Karpas-422 (cell line): ENCODE measurements around the gene CKAP2. TPM values are rescaled to one million over a fixed set of nuclear protein-coding genes. Genes with fewer than 3 reads are reported as not detected.

Source experiments
- DNase-seq: peaks from one replicate; pipeline ENCODE4 v3.0.0-alpha.2; 2015
- H2AFZ ChIP-seq: fragments of 200-600 bp; sonication (generic); 2 replicates; pipeline ENCODE4 v1.6.1; 2014; ENCODE audit warnings: antibody characterized with exemption, low read length, mixed read lengths
- H3K27ac ChIP-seq: fragments of 200-600 bp; sonication (generic); 2 replicates; pipeline ENCODE4 v1.5.1; 2014; ENCODE audit warnings: mild to moderate bottlenecking, low read length, moderate library complexity
- H3K27me3 ChIP-seq: fragments of 200-600 bp; sonication (generic); 2 replicates; pipeline ENCODE4 v1.6.1; 2014; ENCODE audit warnings: low read length, mixed read lengths
- H3K36me3 ChIP-seq: fragments of 200-600 bp; sonication (generic); 2 replicates; pipeline ENCODE4 v1.6.1; 2014; ENCODE audit warnings: low read length, mixed read lengths; ENCODE audit not compliant: insufficient read depth
- H3K4me1 ChIP-seq: fragments of 200-600 bp; sonication (generic); 2 replicates; pipeline ENCODE4 v1.6.1; 2014; ENCODE audit warnings: mild to moderate bottlenecking, low read length, mixed read lengths
- H3K4me2 ChIP-seq: fragments of 200-600 bp; sonication (generic); 2 replicates; pipeline ENCODE4 v1.6.1; 2014; ENCODE audit warnings: low read length, low read depth, mild to moderate bottlenecking; ENCODE audit not compliant: poor library complexity, severe bottlenecking
- H3K4me3 ChIP-seq: fragments of 200-600 bp; sonication (generic); 2 replicates; pipeline ENCODE4 v1.5.1; 2014; ENCODE audit warnings: mild to moderate bottlenecking, antibody characterized with exemption, low read length, mixed read lengths
- H3K79me2 ChIP-seq: fragments of 200-600 bp; sonication (generic); 2 replicates; pipeline ENCODE4 v1.6.1; 2014; ENCODE audit warnings: mild to moderate bottlenecking, low read length, mixed read lengths
- H3K9ac ChIP-seq: fragments of 200-600 bp; sonication (generic); 2 replicates; pipeline ENCODE4 v1.6.0; 2014; ENCODE audit warnings: low read length
- H3K9me2 ChIP-seq: fragments of 200-600 bp; sonication (generic), shearing (Covaris generic); replicated peaks from 2 replicates; pipeline ENCODE4 v1.6.0; 2014; ENCODE audit warnings: mild to moderate bottlenecking, low read length, moderate library complexity; ENCODE audit not compliant: insufficient read depth
- H3K9me3 ChIP-seq: fragments of 300-700, 200-600 bp; sonication (generic); 2 replicates; pipeline ENCODE4 v1.6.1; 2014; ENCODE audit warnings: low read length, mixed read lengths
- H4K20me1 ChIP-seq: fragments of 200-600 bp; sonication (generic); 2 replicates; pipeline ENCODE4 v1.6.1; 2014; ENCODE audit warnings: mild to moderate bottlenecking, antibody characterized with exemption, low read length, low read depth; ENCODE audit not compliant: insufficient read depth
- total RNA-seq: library from RNA; depleted of rRNA; stranded (reverse); fragments of >200 nt; shearing (Covaris generic); gene quantifications from 2 replicates; pipeline ENCODE4 v1.2.3, GENCODE V29; 2014; ENCODE audit warnings: low replicate concordance

CKAP2 gene
- total RNA-seq, 1 experiment from 2014 or later, result 46.2 TPM

DNA sequence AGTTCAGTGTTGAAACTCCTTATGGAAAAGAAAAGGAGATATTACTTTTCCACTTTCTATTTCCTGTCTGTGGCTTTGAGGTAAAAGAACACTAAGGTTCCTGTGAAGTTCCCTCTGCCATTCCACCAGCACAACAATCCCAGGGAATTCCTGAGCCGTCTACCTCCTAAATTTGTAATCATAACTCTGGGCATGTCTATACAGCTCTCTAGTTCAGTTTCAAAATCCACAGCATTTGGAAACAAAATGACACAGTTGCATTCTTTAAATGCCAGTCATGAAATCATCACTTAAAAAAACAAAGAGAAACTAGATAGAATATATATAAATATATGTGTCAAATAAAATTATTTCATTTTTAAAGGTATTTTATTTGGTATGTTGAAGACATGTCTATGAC lies 40.3 kb upstream of the CKAP2 start:
- H3K27me3 ChIP-seq, result no peaks in the 10 kb centered on the region
- H3K36me3 ChIP-seq, result peaks cover 37% of the 10 kb centered on the region; the same call in 1 of the 2 replicates
- no peaks in the 10 kb centered on the region for H3K9me2 ChIP-seq
- H3K9me3 ChIP-seq, result no peaks in the 10 kb centered on the region
- no peak overlapping the region for H3K4me3 ChIP-seq
- no peak overlapping the region for H2AFZ ChIP-seq
- no peaks in the 10 kb centered on the region for H3K4me1 ChIP-seq
- no peaks in the 10 kb centered on the region for H3K79me2 ChIP-seq
- H3K27ac ChIP-seq, result no peak overlapping the region
- no peak overlapping the region for H3K9ac ChIP-seq
- no peak overlapping the region for H3K4me2 ChIP-seq
- H4K20me1 ChIP-seq, result no peaks in the 10 kb centered on the region
- DNase-seq, result no peak

DNA sequence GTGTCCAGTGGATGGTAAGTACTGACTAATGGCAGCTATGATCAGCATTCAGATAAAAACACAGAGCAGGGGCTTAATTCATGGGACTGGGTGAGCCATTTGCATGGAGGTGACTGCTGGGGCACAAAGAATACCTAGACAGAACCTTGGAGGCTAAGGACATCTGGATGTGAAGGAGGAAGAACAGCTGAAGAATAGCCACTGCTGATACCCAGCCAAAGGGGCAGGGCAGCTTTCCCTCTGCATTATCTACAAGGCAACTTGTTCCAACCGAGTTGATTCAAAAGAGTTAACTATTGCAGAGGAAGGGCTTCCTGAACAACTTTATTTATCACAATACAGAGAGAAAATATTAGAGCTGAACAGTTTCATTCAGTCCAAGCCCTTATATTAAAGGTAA lies 36.2 kb upstream of the CKAP2 start:
- Histone ChIP-seq H3K4me2 (no peak overlapping the region), H3K9me3 (no peaks in the 10 kb centered on the region), H4K20me1 (no peaks in the 10 kb centered on the region), H3K36me3 (peaks cover 32% of the 10 kb centered on the region; the same call in 1 of the 2 replicates), H3K79me2 (no peaks in the 10 kb centered on the region), H3K4me1 (no peaks in the 10 kb centered on the region), H2AFZ (no peak overlapping the region), H3K4me3 (no peak overlapping the region), H3K27me3 (no peaks in the 10 kb centered on the region), H3K27ac (no peak overlapping the region), H3K9ac (no peak overlapping the region), H3K9me2 (no peaks in the 10 kb centered on the region)
- DNase-seq, result no peak

DNA sequence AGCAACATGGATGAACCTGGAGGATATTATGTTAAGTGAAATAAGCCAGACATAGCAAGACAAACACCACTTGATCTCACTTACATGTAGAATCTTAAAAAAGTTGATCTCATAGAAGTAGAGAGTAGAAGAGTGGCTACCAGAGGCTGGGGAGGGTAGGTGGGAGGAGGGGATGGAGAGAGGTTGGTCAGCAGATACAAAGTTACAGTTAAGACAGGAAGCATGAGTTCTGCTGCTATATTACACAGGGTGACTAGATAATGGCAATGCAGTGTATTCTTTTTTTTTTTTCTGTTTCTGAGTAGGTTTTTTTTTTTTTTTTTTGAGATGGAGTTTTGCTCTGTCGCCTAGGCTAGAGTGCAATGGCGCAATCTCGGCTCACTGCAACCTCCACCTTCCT lies 34.1 kb upstream of the CKAP2 start:
- peaks cover 37% of the 10 kb centered on the region; the same call in 1 of the 2 replicates for H3K36me3 ChIP-seq
- no peak overlapping the region for H3K27ac ChIP-seq
- H3K9ac ChIP-seq, result no peak overlapping the region
- H3K4me3 ChIP-seq, result no peak overlapping the region
- H2AFZ ChIP-seq, result no peak overlapping the region
- DNase-seq, result no peak
- H3K27me3 ChIP-seq, result no peaks in the 10 kb centered on the region
- no peaks in the 10 kb centered on the region for H3K79me2 ChIP-seq
- H3K9me3 ChIP-seq, result no peaks in the 10 kb centered on the region
- no peak overlapping the region for H3K4me2 ChIP-seq
- no peaks in the 10 kb centered on the region for H3K4me1 ChIP-seq
- H4K20me1 ChIP-seq, result no peaks in the 10 kb centered on the region
- no peaks in the 10 kb centered on the region for H3K9me2 ChIP-seq

- Histone ChIP-seq H3K27ac (no peak overlapping the region), H3K79me2 (peaks cover 8% of the 10 kb centered on the region), H2AFZ (no peak overlapping the region), H3K27me3 (no peaks in the 10 kb centered on the region), H3K9me3 (no peaks in the 10 kb centered on the region), H3K36me3 (peaks cover 54% of the 10 kb centered on the region; the same call in 1 of the 2 replicates), H4K20me1 (no peaks in the 10 kb centered on the region), H3K9me2 (no peaks in the 10 kb centered on the region), H3K4me2 (no peak overlapping the region), H3K4me1 (no peaks in the 10 kb centered on the region), H3K9ac (no peak overlapping the region), H3K4me3 (no peak overlapping the region)
- DNase-seq, result no peak
Measured at GRCh38 chr13:52428295-52428694, 27.0 kb upstream of the CKAP2 start.

- Histone ChIP-seq H3K9me2 (no peaks in the 10 kb centered on the region), H2AFZ (no peak overlapping the region), H4K20me1 (no peaks in the 10 kb centered on the region), H3K79me2 (peaks cover 11% of the 10 kb centered on the region), H3K4me1 (no peaks in the 10 kb centered on the region), H3K27ac (no peak overlapping the region), H3K4me2 (no peak overlapping the region), H3K9me3 (no peaks in the 10 kb centered on the region), H3K36me3 (peaks cover 57% of the 10 kb centered on the region; the same call in 1 of the 2 replicates), H3K4me3 (no peak overlapping the region), H3K27me3 (no peaks in the 10 kb centered on the region), H3K9ac (no peak overlapping the region)
- no peak for DNase-seq
Measured at GRCh38 chr13:52432456-52432855, 22.8 kb upstream of the CKAP2 start.

GRCh38 chr13:52446265-52446664 lies 9.0 kb upstream of the CKAP2 start:
- no peak for DNase-seq
- no peak overlapping the region for H3K4me3 ChIP-seq
- no peak overlapping the region for H3K9ac ChIP-seq
- peaks cover 78% of the 10 kb centered on the region for H3K79me2 ChIP-seq
- H4K20me1 ChIP-seq, result peaks cover 6% of the 10 kb centered on the region; the same call in 1 of the 2 replicates
- no peak overlapping the region for H3K4me2 ChIP-seq
- H3K27ac ChIP-seq, result no peak overlapping the region
- no peaks in the 10 kb centered on the region for H3K9me2 ChIP-seq
- no peaks in the 10 kb centered on the region for H3K27me3 ChIP-seq
- peaks cover 10% of the 10 kb centered on the region; the same call in 1 of the 2 replicates for H3K36me3 ChIP-seq
- H3K4me1 ChIP-seq, result peaks cover 22% of the 10 kb centered on the region
- no peak overlapping the region for H2AFZ ChIP-seq
- H3K9me3 ChIP-seq, result no peaks in the 10 kb centered on the region

DNA sequence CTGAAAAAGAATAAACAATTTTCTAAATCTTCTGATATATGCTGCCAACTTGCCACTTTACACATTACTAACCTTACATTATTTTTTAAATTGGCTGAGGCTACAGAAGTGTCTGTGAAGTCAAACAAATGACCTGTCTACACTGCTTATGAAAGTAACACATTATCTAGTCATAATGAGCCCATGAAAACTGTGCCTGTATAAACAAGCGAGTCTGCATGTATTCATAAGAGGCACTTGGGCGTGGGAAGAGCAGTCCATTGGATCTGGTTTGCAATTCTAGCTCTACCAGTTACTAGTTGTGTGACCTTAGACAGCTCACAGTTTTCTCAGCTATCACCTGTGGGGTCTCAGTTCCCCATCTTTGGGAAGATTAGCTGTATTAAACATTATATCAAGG lies 7.9 kb upstream of the CKAP2 start:
- H2AFZ ChIP-seq, result no peak overlapping the region
- H3K9me2 ChIP-seq, result no peaks in the 10 kb centered on the region
- H3K27ac ChIP-seq, result no peak overlapping the region
- H3K4me1 ChIP-seq, result peaks cover 22% of the 10 kb centered on the region
- H3K27me3 ChIP-seq, result no peaks in the 10 kb centered on the region
- H3K36me3 ChIP-seq, result peaks cover 10% of the 10 kb centered on the region; the same call in 1 of the 2 replicates
- H4K20me1 ChIP-seq, result peaks cover 6% of the 10 kb centered on the region; the same call in 1 of the 2 replicates
- peaks cover 68% of the 10 kb centered on the region for H3K79me2 ChIP-seq
- no peaks in the 10 kb centered on the region for H3K9me3 ChIP-seq
- no peak overlapping the region for H3K9ac ChIP-seq
- DNase-seq, result no peak
- H3K4me3 ChIP-seq, result no peak overlapping the region
- H3K4me2 ChIP-seq, result no peak overlapping the region

- Histone ChIP-seq H3K9me3 (no peaks in the 10 kb centered on the region), H3K9ac (no peak overlapping the region), H4K20me1 (peaks cover 6% of the 10 kb centered on the region; the same call in 1 of the 2 replicates), H3K4me1 (peaks cover 22% of the 10 kb centered on the region), H3K4me2 (peak overlapping the region; percentile 89), H3K36me3 (peaks cover 10% of the 10 kb centered on the region; the same call in 1 of the 2 replicates), H3K4me3 (no peak overlapping the region; the same call in 1 of the 2 replicates), H3K9me2 (no peaks in the 10 kb centered on the region), H3K27ac (no peak overlapping the region), H3K27me3 (no peaks in the 10 kb centered on the region), H3K79me2 (peaks cover 62% of the 10 kb centered on the region), H2AFZ (no peak overlapping the region)
- peak; percentile 26 for DNase-seq
Measured at GRCh38 chr13:52447815-52448552, 7.3 kb upstream of the CKAP2 start.
